Measurements from ENCODE around the gene TRIM16.

- TF ChIP-seq CTCF (IDR thresholded peaks at IDR 0.05; ENCODE audit: insufficient read depth, low read length) (no peak), GABPA (IDR thresholded peaks at IDR 0.05; ENCODE audit: low read depth) (no peak), SPI1 (IDR thresholded peaks at IDR 0.05; ENCODE audit: borderline replicate concordance, low read depth) (no peak), POLR2AphosphoS5 (IDR thresholded peaks at IDR 0.05; ENCODE audit: low read depth) (no peak)
Observed at GRCh38 chr17:15650741-15651582, 33.1 kb downstream of the TRIM16 start.

All from HL-60 (cell line).